HG03108 (cell line): ENCODE measurements around the gene EIF3K.

Experiments
- ATAC-seq: cut with Tn5 transposase; IDR thresholded peaks from one replicate; pipeline ENCODE4 v1.9.1; 2021; ENCODE audit warnings: moderate library complexity; ENCODE audit not compliant: unreplicated experiment

Gene EIF3K

DNA sequence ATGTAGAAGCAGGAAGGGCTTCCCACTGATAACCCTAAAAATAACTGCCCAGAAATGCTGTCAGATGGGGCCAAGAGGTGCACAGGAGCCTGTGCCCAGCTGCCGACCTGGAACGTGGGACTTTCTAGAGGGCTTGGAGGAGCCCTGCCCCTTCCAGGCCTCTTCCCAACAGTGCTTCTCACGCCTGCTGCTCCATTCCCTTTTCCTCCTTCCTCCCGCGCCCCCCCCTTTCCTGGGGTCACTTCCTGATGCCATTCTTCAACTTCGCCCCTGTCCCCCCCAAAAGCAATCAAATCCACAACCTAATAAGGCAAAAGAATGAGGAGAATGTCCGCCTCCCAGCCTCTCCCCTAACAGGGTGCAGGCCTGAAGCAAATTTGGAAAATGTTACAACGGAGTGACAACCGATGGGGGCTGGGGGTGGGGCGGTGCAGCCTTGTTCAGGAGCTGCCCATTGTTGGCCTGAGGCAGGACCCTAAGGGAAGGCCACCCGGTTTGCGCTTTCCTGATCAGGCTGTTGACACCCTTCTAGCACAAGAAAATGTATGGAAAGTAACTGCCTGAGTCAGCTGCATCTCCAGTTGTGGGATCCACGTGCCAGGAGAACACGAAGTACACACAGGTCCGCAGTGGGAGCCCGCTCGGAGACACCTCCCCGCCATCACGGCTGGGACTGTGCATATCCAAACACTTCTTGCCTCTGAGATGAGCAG, 47.1 kb downstream of the EIF3K start:
- no peak for ATAC-seq

GRCh38 chr19:38666663-38667511, 47.9 kb downstream of the EIF3K start:
- ATAC-seq, result no peak

DNA sequence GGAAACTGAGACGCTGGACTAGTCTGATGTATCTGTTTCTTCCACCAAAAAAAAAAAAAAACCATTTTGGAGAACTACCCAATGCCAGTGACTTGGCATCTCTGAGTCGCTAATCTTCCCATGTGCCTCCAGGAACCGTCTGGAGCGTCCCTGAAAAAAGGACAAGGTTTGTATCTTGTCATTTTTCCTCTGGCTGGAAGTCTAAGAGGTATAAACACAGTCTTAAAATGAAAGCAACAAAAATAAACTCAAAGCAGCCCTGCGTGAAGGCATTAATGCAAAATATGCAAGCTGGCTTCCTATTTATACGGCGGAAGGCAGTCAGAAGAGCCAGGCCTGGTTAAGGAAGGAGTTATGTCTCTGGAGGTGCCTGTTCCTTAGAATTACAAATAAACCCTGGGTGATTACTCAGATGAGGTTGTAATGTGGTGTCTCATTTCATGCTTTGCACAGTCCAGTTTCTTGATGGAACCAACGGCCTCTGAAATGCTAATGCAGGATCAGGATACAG, 48.7 kb downstream of the EIF3K start:
- ATAC-seq, result no peak

GRCh38 chr19:38669552-38669951, 50.6 kb downstream of the EIF3K start:
- ATAC-seq, result no peak

DNA sequence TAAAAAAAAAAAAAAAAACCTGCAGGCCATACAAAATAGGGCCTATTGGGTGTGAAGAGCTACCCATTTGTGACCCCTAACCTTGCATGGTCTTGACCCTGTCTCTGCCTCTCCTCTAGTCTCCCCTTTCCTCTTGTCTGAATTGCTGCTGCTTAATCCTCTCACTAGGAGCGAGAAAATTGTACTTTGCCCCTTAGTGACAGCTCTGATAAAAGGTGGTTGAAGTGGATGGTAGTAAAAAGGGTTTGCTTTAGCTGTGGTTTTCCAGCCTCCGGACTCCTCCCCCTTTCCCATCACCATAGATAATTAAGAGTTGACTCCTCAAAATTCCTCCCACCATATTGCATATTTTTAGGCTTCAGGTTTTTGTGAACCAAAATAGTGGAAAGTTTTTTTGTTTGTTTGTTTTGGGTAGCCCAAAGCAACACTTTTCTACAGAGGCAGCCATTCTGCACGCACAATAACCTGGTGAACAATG, 52.0 kb downstream of the EIF3K start:
- ATAC-seq, result no peak

- ATAC-seq, result no peak
These were observed 52.7 kb downstream of the EIF3K start for GRCh38 chr19:38671654-38672053.

DNA sequence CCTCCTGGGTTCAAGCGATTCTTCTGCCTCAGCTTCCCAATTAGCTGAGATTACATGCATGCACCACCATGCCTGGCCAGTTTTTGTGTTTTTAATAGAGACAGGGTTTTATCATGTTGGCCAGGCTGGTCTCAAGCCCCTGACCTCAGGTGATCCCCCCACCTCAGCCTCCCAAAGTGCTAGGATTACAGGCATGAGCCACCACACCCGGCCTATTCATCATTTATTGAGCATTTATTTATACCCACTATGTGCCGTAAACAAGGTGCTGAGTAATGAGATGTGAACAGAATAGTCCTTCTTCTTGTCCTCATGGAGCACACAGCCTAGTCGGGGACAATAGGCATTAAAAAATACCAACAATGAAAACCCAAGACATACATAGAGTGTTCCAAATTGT, 54.0 kb downstream of the EIF3K start:
- ATAC-seq, result no peak

GRCh38 chr19:38674388-38675171, 55.6 kb downstream of the EIF3K start:
- ATAC-seq, result no peak

DNA sequence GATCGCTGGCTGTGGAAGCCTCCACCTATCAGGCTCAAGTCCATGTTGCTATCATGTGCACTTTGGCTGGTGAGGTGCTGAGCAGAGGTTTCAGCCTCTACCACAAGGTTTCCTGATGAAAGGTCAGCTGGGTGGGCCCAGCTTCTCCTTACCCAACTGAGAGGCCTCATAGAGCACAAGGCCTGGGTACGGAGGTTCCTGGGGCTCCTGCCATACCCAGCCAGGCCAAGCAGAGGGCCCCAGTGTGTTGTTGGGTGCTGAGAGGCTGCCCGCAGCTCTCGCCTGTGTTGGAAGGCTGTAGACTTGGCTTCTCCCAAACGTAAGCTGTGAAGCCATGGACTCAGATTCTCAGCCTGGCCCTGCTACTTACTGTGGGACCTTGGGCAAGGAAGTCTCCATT, 56.6 kb downstream of the EIF3K start:
- ATAC-seq, result no peak

- ATAC-seq, result no peak
These were observed 57.3 kb downstream of the EIF3K start for GRCh38 chr19:38676023-38676877.

GRCh38 chr19:38676878-38677646, 58.1 kb downstream of the EIF3K start:
- no peak for ATAC-seq

DNA sequence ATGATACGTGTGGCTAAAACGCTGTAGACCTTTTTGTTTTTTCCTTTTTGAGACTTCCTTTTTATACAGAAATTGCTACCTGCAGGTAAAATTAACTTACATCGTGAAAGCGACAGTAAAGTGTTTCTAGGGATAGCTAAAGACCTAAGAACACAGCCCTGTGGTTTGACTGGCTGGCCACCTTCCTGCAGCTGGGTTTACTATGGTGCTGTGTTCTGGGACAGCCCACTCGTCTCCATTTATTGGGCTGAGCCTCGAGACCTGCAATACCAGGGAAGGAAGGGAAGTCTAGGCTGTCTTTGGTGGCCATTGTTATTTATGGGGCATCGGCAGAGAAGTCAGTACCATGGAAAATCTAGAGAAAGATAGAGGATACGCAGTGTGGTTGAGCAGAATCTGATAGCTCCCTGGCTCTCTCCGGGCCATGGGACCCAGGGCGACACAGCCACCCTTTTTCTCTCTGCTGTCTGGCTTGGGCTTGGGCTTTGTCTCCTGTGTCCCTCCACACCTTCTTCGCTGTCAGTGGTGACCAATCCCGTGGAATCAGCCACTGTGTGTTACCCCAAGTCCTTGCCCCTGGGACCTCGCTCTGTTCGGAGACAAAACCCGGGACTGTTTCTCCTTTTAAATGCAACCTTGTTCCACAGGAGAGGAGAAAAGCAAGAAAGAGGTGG, 59.4 kb downstream of the EIF3K start:
- ATAC-seq, result no peak

GRCh38 chr19:38678891-38679494, 60.0 kb downstream of the EIF3K start:
- ATAC-seq, result no peak

DNA sequence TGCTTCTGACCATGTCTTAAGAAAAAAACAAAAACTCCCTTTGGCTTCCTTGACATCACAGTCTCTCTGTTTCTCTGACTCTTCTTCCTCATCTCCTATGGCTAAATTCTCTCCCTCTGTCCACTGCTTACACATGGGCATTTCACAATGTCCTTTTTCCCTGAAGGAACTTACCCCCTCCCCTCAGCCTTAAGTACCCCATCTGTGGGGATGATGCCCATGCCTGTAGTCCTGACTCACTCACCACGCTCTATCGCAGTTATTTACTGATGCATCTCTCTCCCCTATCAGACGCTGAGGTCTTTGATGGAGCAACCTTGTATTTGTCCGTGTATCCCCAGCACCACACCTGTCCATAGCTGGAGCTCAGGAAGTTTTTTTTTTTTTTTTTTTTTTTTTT, 60.9 kb downstream of the EIF3K start:
- no peak for ATAC-seq

DNA sequence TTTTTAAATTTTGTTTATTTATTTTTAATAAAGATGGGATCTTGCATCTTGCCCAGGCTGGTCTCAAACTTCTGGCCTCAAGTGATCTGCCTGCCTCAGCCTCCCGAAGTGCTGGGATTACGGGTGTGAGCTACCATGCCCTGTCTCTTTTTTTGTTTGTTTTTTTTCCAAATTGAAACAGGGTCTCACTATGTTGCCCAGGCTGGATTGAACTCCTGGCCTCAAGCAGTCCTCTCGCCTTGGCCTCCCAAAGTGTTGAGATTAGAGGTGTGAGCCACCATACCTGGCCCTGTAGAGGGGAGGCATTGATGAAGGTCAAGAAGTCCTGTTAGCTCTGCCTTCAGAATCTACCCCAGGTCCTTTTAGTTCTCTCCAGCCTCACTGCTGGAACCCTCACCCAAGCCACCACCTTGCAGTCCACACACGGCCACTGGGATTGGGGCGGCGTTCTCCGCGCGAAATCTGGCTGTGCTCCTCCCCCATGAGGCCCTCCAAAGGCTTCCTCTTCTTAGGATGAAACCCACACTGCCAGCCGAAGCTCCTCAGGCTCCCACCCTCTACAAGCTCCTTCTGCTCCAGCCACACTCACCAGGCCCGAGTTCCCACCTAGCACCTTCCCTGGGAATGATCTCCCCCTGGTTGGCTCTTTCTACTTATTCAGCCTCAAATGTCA, 63.3 kb downstream of the EIF3K start:
- no peak for ATAC-seq

DNA sequence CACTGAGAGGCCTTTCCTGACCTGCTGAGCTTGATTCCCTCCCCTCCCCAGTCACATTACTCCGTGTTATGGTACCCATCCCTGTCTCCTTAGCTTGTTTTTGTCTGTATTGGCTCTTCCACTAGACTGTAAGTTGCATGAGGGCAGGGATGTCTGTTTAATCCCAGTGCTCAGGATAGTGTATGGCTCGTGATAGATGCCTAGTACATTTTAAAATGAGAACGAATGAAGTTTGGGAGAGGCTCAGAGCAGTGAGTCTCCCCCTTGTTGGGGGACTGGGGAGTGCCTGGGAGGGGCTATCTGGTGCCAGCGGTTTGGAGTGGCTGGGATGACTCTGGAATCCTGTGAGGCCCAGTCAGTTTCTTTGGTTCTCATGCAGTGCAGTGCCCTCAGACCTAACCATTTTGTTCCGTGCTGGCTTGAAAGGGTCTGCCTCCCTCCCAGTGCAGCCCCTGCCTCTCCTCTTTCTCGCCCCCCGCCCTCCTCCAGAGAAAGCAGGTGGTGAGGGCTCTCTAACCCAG, 63.9 kb downstream of the EIF3K start:
- no peak for ATAC-seq

GRCh38 chr19:38683393-38684077, 64.5 kb downstream of the EIF3K start:
- no peak for ATAC-seq
